Coronary artery (tissue), 2 donors: ENCODE data around the gene CX3CR1.

Experiments
- DNase-seq: peaks from one replicate; pipeline ENCODE4 v3.0.0-alpha.2; 2017; ENCODE audit warnings: low spot score
- H3K27ac ChIP-seq, 2 donors: fragments of 200-600 bp; sonication (generic); one replicate each; pipeline ENCODE4 v1.5.1; 2016 to 2019
- H3K4me3 ChIP-seq: fragments of 200-600 bp; sonication (generic); 2 replicates; pipeline ENCODE4 v1.5.1; 2016; ENCODE audit warnings: mild to moderate bottlenecking, moderate library complexity
- CTCF ChIP-seq: fragments of 200-600 bp; sonication (generic); IDR thresholded peaks from one replicate; pipeline ENCODE4 v1.5.1; 2019; ENCODE audit warnings: antibody characterized with exemption

Gene CX3CR1

GRCh38 chr3:39255503-39256325 lies 24.1 kb downstream of the CX3CR1 start:
- no peak overlapping the region for H3K4me3 ChIP-seq
- TF ChIP-seq CTCF, result no peak
- H3K27ac ChIP-seq, result peak overlapping the region in 1 of 2 donors; percentile 16
- DNase-seq, result no peak

- H3K27ac ChIP-seq, result peak overlapping the region in 1 of 2 donors; percentile 16
- no peak for DNase-seq
Observed at GRCh38 chr3:39254806-39255449, 24.9 kb downstream of the CX3CR1 start.

GRCh38 chr3:39251576-39251975 lies 28.3 kb downstream of the CX3CR1 start:
- no peak for TF ChIP-seq CTCF
- Histone ChIP-seq H3K4me3 (no peak overlapping the region), H3K27ac (no peak overlapping the region)
- no peak for DNase-seq

More at GRCh38 chr3:39254806-39255449, 24.9 kb downstream of the CX3CR1 start:
- no peak for TF ChIP-seq CTCF
- H3K4me3 ChIP-seq, result no peak overlapping the region

GRCh38 chr3:39250116-39250747 lies 29.6 kb downstream of the CX3CR1 start:
- TF ChIP-seq CTCF, result no peak
- DNase-seq, result no peak
- peak overlapping the region in 1 of 2 donors; percentile 48 for H3K27ac ChIP-seq
- H3K4me3 ChIP-seq, result no peak overlapping the region

GRCh38 chr3:39249453-39250115 lies 30.3 kb downstream of the CX3CR1 start:
- no peak for TF ChIP-seq CTCF
- Histone ChIP-seq H3K27ac (no peak overlapping the region), H3K4me3 (no peak overlapping the region)
- no peak for DNase-seq

- Histone ChIP-seq H3K4me3 (no peak overlapping the region), H3K27ac (no peak overlapping the region)
- TF ChIP-seq CTCF, result no peak
- no peak for DNase-seq
Observed at GRCh38 chr3:39241561-39241960, 38.3 kb downstream of the CX3CR1 start.
